GM12892 (cell line): ENCODE measurements around the gene ADNP.

Experiments used
- POLR2A ChIP-seq: IDR thresholded peaks from 2 replicates; pipeline ENCODE4 v1.6.1; 2011; ENCODE audit warnings: low read depth, low read length, control low read depth
- POLR2AphosphoS5 ChIP-seq: IDR thresholded peaks from 2 replicates; pipeline ENCODE4 v1.6.1; 2011; ENCODE audit warnings: low read depth, low read length, control low read depth

GRCh38 chr20:50926530-50926929 is 4.7 kb downstream of the ADNP start:
- no peak for TF ChIP-seq POLR2A
- no peak for TF ChIP-seq POLR2AphosphoS5
